Subcutaneous abdominal adipose tissue (tissue), 5 donors: ENCODE results near the gene AIFM3.
"Not testable (repeated sequence)": the region's sequence is repeated elsewhere in the genome, so short reads cannot be mapped to it uniquely, and the experiment has no call there.

Experiments used
- H3K27ac ChIP-seq: one replicate; pipeline ENCODE4 v1.7.0; 2013; ENCODE audit warnings: low read depth, mild to moderate bottlenecking, inconsistent platforms, low read length, moderate library complexity
- H3K27me3 ChIP-seq, 5 donors: one replicate each; pipeline ENCODE4 v1.7.0; 2013; ENCODE audit warnings: low read length in 5 of 5, inconsistent platforms in 1 of 5; ENCODE audit not compliant: control insufficient read depth in 5 of 5, insufficient read depth in 4 of 5
- H3K36me3 ChIP-seq, 5 donors: one replicate each; pipeline ENCODE4 v1.7.0; 2013; ENCODE audit warnings: low read length in 5 of 5; ENCODE audit not compliant: control insufficient read depth in 5 of 5, insufficient read depth in 5 of 5
- H3K4me1 ChIP-seq, 5 donors: one replicate each; pipeline ENCODE4 v1.7.0; 2013; ENCODE audit warnings: low read length in 5 of 5, mild to moderate bottlenecking in 3 of 5, moderate library complexity in 1 of 5; ENCODE audit not compliant: control insufficient read depth in 5 of 5, insufficient read depth in 5 of 5
- H3K4me3 ChIP-seq, 5 donors: one replicate each; pipeline ENCODE4 v1.7.0; 2013; ENCODE audit warnings: low read length in 5 of 5, low read depth in 1 of 5
- H3K9ac ChIP-seq, 5 donors: one replicate each; pipeline ENCODE4 v1.7.0; 2013; ENCODE audit warnings: low read length in 5 of 5, mild to moderate bottlenecking in 4 of 5, moderate library complexity in 3 of 5
- H3K9me3 ChIP-seq, 5 donors: one replicate each; pipeline ENCODE4 v1.7.0; 2013; ENCODE audit warnings: low read length in 5 of 5; ENCODE audit not compliant: control insufficient read depth in 5 of 5
- donor health status: healthy.
- donor health status: healthy.
- donor health status: healthy.
- donor health status: healthy.
- donor health status: healthy.

The AIFM3 gene

DNA sequence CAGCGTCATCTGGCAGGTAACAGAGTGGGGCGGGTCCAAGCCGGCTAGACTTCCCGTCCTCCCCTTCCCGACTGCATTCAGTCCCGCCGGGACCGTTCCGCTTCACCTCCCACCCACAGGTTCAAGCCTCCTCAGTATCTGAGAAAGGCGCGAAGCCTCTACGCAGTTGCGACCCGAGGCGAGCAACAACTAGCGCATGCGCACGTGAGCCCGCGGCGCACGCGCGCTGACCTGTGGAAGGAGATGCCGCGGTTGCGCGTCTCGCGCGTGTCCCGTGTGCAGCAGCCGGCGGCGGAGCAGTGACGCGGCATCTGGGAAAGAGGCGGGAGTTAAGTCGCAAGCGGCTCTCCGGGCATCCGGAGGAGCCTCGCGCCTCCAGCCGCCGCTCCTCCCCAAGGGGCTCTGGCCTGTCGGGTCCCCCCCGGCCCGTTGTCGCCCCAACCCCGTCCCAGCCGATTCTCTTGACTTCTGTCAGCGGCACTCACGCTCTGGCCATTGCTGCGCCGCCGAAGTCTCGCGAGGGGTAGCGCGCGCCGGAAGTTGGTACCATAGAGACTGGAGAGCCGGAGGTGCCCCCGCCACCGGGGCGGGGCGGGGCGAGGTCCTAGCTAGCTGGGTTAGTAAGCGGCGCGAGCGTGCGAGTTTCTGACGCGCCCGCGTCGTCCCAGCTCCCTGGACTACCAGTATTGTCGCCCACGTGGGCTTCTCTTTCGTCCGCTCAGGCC, 34.7 kb downstream of the AIFM3 start, which contains the start of gene THAP7:
Gene THAP7, minus strand, starts transcription at position 518 of the 725 bp plus-strand sequence. Its CDS starts 207 bp downstream, at position 311.
- peak within 1 kb of the TSS; percentile 73 to 92 (median 91) for H3K9ac ChIP-seq
- no peaks in the 10 kb centered on the region for H3K9me3 ChIP-seq
- H3K36me3 ChIP-seq = peaks cover 0 to 34% (median 29%) of the 10 kb centered on the region in 5 donors
- peak within 1 kb of the TSS; percentile 95 for H3K27ac ChIP-seq
- peaks cover 10 to 39% (median 35%) of the 10 kb centered on the region in 5 donors for H3K4me1 ChIP-seq
- H3K4me3 ChIP-seq = peak within 1 kb of the TSS; percentile 64 to 88 (median 86)
- no peaks in the 10 kb centered on the region for H3K27me3 ChIP-seq

DNA sequence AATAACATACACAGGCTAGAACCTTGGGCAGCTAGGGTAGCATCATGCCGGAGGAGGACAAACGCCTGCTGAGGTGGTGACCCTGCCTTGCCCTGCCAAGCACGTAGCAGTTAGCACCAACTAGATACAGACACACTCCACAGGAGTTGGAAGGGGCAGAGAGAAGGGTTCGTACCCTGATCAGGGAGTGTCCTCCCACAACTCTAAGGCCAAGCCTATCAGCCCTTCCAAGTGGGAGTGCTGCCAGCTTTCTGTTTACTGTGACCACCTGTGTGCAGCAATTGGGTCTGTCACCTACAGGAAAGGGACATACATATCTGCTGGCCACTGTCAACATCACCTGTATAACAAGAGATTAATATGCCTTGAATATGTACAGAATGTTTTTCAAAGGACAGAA, 36.7 kb downstream of the AIFM3 start:
- no peaks in the 10 kb centered on the region for H3K27me3 ChIP-seq
- no peak overlapping the region for H3K4me3 ChIP-seq
- H3K9me3 ChIP-seq = no peaks in the 10 kb centered on the region
- no peak overlapping the region for H3K9ac ChIP-seq
- H3K27ac ChIP-seq = no peak overlapping the region
- peaks cover 10 to 39% (median 35%) of the 10 kb centered on the region in 5 donors for H3K4me1 ChIP-seq
- H3K36me3 ChIP-seq = peaks cover 0 to 17% (median 12%) of the 10 kb centered on the region in 5 donors

DNA sequence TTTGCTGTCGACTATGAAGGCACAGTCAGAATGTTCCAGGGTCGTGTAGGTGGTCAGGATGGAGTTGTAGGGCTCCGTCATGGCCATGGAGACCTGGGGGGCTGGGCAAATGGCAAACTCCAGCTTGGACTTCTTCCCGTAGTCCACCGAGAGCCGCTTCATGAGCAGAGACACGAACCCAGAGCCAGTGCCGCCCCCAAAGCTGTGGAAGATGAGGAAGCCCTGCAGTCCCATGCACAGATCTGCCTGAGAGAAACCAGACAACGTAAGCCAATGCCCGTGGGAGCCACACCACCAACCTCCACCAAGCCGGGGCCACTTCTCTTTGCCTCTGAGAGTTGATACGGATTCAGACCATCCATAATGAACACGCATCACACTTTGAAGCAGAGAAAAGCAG, 42.2 kb downstream of the AIFM3 start:
- H3K27me3 ChIP-seq, H3K9ac ChIP-seq, H3K9me3 ChIP-seq, H3K4me3 ChIP-seq, H3K27ac ChIP-seq, H3K4me1 ChIP-seq, H3K36me3 ChIP-seq: not testable (repeated sequence)

DNA sequence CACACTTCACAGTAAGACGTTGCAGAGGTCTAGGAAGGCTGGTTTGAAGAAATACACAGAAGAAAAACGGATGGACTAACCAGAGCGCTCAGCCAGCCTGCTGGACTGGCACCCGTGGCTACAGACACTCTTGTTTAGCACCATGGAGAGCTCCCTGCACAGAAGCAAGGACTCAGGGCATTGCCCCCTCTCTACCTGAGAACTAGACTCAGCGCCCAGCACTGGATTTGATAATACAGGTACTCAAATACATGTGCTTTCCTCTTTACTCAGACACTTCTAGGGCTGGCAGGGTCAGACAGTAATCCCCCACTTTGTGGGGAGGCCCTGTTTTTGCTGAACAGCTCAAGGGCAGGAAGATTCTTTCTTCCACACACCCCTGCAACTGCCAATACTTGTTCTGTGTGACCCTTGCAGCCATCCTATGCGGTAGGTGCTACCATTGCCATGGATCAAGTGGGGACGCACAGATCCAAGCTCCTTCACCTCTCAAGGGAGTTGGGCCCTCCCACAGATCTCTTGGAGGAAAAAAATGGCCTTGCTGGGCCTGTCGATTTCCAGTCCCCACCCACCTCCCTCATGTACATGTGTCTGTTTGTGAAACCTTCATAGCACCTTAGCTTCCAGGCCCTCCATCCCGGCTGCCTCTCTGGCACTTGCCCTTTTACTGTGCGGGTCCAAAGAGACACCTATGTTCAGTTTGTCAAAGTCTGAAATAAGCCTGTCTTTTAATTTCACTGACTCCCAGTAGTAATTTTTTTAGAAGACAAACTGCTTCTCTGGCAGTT, 42.8 kb downstream of the AIFM3 start:
- Histone ChIP-seq H3K27me3 (peaks cover 0 to 2% (median 0%) of the 10 kb centered on the region in 5 donors), H3K4me1 (peaks cover 2 to 13% (median 13%) of the 10 kb centered on the region in 5 donors), H3K9me3 (no peaks in the 10 kb centered on the region), H3K9ac (no peak overlapping the region), H3K36me3 (no peaks in the 10 kb centered on the region), H3K27ac (no peak overlapping the region), H3K4me3 (no peak overlapping the region)

DNA sequence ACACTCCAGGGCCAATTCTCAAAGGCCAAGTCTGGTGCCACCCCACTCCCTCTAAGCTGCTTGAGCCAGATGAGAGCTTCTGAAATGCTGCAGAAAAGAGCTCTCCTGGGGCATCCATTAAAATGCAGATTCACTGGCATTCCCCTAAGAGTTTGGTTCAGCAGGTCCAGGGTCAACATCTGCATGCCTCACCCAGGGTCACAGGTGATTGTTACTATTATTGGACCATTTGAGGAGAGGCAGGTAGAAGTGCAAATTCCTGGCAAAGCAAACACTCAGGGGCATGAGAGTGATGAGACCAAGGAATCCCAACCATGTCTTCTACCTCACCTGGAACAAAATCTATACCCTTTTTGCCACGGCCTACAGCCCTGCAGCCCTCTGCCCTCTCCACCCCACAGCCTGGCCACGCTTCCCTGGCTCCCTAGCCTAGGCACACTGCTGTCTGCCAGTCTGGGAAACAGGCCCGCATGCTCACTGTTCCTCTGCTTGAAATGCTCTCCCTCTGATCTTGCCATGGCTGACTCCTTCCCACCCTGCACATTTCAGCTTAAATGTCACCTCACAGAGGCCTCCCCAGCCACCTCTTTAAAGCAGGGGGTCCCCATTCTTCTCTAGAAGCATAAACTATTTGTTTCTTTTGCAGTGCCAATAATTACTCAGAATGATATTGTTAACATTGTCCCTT, 43.5 kb downstream of the AIFM3 start:
- Histone ChIP-seq H3K27me3 (peaks cover 0 to 2% (median 0%) of the 10 kb centered on the region in 5 donors), H3K9me3 (no peaks in the 10 kb centered on the region), H3K27ac (no peak overlapping the region), H3K4me3 (no peak overlapping the region), H3K36me3 (no peaks in the 10 kb centered on the region), H3K9ac (no peak overlapping the region), H3K4me1 (peaks cover 2 to 21% (median 20%) of the 10 kb centered on the region in 5 donors)

DNA sequence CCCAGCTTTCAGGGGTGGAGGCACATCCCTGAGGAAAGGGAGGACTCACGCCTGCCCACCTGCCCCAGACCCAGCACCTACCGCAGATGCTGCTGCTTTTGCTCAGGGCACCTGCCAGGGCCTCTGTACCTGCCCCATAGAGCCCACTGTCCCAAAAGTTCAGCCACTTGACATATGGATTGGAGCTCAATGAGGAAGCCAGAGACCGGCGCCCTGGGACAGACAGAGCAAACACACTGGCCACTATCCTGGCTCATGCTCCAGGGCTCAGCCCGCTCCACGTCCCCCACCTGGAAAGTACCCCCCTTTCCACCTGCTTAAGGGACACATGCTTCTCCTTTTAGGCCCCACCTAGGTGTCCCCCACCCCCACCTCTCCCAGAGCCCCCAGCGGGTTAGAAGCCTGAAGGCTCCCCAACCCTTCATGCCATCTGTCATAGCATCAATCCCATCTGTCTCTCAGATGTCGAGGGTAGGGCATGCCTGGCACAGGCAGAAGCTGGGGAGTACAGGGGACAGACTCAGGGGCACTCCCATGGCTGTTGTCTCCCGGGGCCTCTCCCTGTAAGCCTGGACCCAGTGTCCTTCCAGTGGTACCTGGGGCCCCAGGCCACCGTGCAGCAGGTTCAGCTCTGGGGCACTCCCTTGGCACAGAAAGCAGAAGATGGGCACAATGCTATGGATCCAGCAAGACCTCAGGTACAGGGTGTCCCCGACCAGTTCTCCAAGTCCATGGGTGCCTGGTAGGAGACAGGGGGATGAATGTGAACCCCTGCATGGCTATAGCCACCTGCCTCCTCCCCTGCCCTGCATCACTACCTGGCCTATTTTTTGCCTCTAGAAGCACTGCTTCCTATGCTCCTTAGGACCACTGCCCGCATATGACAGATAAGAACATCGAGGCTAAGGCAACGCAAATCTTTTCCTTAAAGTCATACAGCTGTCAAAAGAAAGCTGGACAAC, 45.7 kb downstream of the AIFM3 start:
- Histone ChIP-seq H3K4me3 (no peak overlapping the region), H3K4me1 (peaks cover 2 to 31% (median 23%) of the 10 kb centered on the region in 5 donors), H3K36me3 (no peaks in the 10 kb centered on the region), H3K27me3 (peaks cover 0 to 2% (median 0%) of the 10 kb centered on the region in 5 donors), H3K9me3 (no peaks in the 10 kb centered on the region), H3K9ac (no peak overlapping the region), H3K27ac (no peak overlapping the region)

DNA sequence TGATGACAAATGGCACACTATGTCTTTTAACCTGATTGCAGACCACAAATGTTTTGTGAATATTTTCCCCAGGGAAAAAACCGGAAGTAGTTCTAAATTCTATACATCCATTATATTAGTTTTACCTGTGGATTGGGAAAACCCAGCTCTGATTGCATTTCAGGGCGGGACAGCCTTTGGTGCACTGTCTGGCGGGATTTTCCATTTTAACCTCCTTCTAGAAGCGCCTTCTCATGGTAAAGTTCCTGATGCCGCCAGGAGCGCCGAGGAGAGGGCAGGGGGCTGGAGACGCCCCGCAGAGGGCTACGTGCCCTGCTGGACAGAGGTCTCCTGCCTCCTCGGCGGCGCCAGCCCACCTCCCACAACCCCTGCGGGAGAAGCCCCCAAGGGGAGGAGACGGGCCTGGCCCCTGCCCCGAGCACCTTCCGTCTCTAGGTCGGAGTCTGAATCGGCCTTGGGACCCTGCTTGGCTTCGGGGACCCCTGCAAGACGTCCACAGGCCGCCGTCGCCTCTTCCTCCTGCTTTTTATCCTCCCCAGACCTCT, 46.7 kb downstream of the AIFM3 start:
- Histone ChIP-seq H3K27me3 (peaks cover 0 to 2% (median 0%) of the 10 kb centered on the region in 5 donors), H3K36me3 (no peaks in the 10 kb centered on the region), H3K9ac (peak overlapping the region in 3 of 5 donors; percentile 52 to 68 (median 56)), H3K9me3 (no peaks in the 10 kb centered on the region), H3K4me3 (peak overlapping the region in 4 of 5 donors; percentile 54 to 73 (median 61)), H3K27ac (no peak overlapping the region), H3K4me1 (peaks cover 2 to 31% (median 23%) of the 10 kb centered on the region in 5 donors)

DNA sequence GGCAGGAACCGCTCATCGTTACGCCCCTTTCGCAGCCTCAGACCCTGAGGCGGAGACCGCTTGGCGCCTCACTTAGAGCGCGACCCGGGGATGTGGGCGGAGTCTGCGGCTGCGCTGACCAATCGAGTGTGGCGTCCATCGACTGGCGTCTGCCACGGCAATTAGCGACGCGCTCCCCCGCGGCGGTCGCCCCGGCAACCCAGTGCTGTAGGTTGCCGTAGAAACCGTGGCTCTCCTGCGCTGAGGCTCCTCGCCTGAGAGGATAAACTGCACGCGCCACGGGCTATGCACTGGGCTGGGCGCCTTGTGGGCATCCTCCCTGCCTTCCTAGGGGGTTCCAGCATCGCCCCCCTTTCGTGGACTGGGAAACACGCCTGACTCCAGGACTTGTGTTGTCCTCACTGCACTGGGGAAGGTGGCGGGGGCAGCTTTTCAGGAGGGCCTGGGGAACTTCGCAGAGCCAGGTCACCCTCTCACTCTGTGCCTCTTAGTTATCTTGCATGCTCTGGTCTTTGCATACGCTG, 47.2 kb downstream of the AIFM3 start:
- Histone ChIP-seq H3K9me3 (no peaks in the 10 kb centered on the region), H3K4me3 (peak overlapping the region; percentile 54 to 73 (median 65)), H3K36me3 (no peaks in the 10 kb centered on the region), H3K9ac (peak overlapping the region in 3 of 5 donors; percentile 52 to 68 (median 56)), H3K27me3 (peaks cover 0 to 2% (median 0%) of the 10 kb centered on the region in 5 donors), H3K27ac (no peak overlapping the region), H3K4me1 (peaks cover 2 to 31% (median 23%) of the 10 kb centered on the region in 5 donors)
